NCI-H2227 treated with DMSO at 0.1 percent for 48 hours (cell line): ENCODE measurements around the gene EML6.
"Not testable (repeated sequence)": the region's sequence is repeated elsewhere in the genome, so short reads cannot be mapped to it uniquely, and the experiment has no call there.

Experiments used
- DNase-seq: peaks from one replicate; lab custom pipeline; 2025; lab: John Stamatoyannopoulos, UW

The EML6 gene

GRCh38 chr2:54723131-54723995, at the start of gene EML6:
EML6 (plus strand) TSS chr2:54723662; CDS start chr2:54725062, 1,400 bp downstream.
- peak; percentile 97 for DNase-seq

GRCh38 chr2:54675281-54675680, 48.2 kb upstream of the EML6 start:
- DNase-seq, result no peak

GRCh38 chr2:54675738-54676137, 47.7 kb upstream of the EML6 start:
- no peak for DNase-seq

- DNase-seq, result no peak
These were observed 46.8 kb upstream of the EML6 start for GRCh38 chr2:54676656-54677055.

- DNase-seq, result no peak
These were observed 45.8 kb upstream of the EML6 start for GRCh38 chr2:54677476-54678265.

GRCh38 chr2:54678719-54679118, 44.7 kb upstream of the EML6 start:
- DNase-seq, result no peak

DNA sequence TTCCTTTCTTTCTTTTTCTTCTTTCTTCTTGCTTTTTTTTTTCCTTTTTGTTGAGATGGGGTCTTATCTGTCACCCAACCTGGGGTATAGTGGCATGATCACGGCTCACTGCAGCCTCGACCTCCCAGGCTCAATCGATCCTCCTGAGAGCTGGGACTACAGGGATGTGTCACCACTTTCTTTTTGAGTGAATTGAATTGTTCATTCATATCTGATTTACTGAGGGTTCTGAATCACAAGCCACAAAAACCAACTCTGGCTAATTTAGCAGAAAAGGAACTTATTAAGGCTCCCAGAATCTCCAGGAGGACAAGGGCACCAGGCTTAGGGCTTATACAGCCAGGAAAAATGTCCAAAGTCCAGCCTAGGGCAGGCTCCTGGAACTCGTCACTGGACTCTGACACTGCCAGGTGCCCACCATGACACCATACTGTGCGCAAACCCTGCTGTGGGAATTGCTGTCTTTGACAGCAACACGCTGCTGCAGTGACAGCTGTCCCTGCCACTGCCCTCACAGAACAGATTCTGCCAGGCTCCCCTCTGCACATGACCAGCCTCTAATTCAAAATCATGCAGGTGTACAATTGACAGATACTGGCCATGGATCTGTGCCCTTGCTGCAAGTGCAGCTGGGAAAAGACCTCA, 42.9 kb upstream of the EML6 start:
- no peak for DNase-seq

DNA sequence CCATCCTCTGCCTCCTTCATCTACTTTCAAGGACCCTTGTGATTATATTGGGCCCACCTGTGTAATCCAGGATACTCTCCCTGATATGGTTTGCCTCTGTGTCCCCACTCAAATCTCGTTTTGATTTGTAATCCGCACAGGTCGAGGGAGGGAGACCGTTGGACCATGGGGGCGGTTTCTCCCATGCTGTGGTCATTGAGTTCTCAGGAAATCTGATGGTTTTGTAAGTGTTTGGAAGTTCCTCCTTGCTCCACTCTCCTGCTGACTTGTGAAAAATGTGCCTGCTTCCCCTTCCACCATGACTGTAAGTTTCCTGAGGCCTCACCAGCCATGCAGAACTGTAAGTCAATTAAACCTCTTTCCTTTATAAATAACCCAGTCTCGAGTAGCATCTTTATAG, 42.0 kb upstream of the EML6 start:
- DNase-seq, result no peak

DNA sequence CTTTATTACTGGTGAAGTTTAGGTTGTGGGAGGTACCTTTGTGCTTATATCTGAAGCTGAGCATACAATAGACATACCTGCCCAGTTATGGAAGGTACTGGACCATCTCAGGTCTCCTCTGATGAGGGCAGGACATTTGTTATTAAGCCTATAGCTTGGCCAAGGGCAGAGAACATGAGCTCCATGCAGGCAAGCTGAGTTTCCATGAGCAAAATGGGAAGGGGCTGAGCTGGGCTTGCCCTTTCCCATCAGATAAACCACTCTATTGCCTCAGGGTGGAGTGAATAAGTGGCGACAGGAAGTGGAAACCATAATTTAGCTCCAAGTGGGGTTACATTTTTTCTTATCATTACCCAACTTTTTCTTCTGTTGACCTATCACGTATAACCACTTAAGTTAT, 39.9 kb upstream of the EML6 start:
- no peak for DNase-seq

DNA sequence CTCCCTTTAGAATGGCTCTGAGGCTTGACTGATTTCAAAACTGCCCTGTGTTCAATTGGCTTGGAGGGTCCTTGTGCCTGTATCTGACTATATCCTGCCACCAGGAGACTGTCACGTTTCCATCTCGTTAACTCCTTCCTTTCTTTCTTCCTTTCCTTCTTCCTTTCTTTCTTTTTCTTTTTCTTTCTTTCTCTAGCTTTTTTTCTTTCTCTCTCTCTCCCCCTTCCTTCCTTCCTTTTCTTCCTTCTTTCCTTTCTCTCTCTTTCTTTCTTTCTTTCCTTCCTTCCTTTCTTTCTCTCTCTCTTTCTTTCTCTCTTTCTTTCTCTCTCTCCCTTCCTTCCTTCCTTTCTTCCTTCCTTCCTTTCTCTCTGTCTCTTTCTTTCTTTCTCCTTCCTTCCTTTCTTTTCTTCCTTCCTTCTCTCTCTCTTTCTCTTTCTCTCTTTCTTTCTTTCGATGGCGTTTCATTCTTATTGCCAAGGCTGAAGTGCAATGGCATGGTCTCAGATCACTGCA, 38.1 kb upstream of the EML6 start:
- no peak for DNase-seq

- DNase-seq, result no peak
These were observed 35.8 kb upstream of the EML6 start for GRCh38 chr2:54687595-54688152.

DNA sequence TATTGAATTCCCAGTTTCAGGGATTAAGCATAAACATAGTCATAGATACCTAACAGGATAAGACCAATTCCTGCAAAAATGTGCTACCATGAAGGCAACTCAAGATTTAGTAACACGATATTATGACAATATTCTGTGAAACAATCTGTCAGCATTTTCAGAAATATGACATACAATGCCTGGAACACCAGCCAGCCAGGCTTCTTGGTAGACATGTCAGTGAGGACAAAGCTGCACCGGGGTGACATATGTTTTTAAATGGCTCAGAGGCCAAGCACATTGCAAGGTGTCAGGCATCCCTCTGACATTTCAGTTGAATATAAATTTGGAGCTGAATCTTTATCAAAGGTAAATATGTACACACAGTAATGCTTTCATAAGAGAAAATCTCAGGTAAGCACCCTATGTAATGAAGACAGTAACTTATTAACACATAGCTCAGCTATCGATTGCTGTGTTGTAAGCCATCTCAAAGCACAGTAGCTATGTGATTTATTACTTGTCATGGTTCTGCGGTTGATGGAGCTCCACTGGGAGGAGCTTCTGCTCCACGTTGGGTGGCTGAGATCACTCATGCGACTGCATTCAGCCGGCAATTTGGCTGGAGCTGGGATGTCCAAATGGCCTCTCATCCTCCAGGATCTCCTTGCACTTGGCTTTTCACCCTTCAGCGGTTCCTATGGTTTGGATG, 31.9 kb upstream of the EML6 start:
- peak; percentile 21 for DNase-seq

GRCh38 chr2:54692556-54692955, 30.9 kb upstream of the EML6 start:
- DNase-seq, result no peak

DNA sequence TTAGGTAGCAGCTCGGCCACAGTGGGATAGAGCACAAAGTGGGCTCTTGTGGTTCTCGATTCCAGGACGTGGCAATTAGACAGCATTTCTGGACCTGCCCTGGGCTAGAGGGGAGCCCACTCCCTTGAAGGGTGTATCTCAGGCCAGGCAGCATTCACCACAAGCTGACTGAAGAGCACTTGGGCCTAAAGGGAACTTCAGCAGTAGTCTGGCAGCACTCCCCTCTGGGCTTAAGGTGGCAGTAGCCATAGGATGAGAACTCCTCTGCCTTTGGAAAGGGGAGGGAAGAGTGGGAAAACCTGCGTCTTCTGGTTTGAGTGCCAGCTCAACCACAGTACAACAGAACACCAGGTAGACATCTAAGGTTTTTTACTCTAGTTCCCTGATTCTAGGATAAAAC, 28.1 kb upstream of the EML6 start:
- no peak for DNase-seq

DNA sequence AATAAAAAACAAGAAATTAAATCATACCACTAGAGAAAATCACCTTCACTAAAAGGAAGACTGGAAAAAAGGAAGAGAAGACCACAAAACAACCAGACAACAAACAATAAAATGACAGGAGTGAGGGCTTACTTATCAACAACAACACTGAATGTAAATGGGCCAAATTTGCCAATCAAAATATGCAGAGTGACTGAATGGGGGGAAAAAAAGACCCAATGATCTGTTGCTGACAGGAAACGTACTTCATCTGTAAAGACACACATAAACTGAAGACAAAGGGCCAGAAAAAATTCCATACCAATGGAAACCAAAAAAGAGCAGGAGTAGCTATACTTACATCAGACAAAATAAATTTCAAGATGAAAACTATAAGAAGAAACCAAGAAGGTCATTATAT, 25.5 kb upstream of the EML6 start:
- no peak for DNase-seq

DNA sequence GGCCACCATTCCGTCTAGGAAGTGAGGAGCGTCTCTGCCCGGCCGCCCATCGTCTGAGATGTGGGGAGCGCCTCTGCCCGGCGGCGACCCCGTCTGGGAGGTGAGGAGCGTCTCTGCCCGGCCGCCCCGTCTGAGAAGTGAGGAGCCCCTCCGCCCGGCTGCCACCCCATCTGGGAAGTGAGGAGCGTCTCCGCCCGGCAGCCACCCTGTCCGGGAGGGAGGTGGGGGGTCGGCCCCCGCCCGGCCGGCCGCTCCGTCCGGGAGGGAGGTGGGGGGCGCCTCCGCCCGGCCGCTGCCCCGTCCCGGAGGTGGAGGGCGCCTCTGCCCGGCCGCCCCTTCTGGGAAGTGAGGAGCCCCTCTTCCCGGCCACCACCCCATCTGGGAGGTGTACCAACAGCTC, 24.5 kb upstream of the EML6 start:
- DNase-seq, result not testable (repeated sequence)

- DNase-seq, result no peak
These were observed 23.8 kb upstream of the EML6 start for GRCh38 chr2:54699665-54700064.

DNA sequence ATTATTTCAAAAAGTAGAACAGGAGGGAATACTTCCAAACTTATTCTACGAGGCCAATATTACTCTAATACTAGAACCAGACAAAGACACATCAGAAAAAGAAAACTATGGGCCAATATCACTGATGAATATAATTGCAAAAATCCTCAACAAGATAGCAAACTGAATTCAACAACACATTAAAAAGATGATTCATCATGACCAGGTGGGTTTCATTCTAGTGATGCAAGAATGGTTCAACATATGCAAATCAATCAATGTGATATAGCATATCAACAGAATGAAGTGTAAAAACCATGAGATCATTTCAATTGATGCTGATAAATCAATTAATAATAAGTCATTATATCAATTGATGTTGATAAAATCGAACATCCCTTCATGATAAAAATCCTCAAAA, 22.4 kb upstream of the EML6 start:
- DNase-seq, result no peak

DNA sequence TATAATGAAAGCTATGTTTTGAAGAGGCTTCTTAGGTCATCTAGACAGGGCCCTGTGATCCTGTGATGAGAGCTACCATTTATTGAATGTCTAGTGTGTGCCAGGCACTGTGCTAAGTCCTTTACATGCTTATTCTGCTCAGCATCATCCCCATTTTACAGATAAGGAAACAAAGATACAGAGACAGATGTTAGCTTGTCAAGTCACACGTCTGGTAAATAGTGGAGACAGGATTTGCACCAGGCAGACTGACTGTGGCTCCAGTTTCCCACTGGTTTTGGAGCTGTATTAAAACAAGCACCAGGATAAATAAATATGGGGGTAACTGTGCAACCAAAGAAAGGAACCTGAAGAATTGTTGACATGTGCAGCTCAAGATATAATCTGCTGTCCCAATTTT, 19.2 kb upstream of the EML6 start:
- DNase-seq, result no peak

- peak; percentile 30 for DNase-seq
These were observed 18.5 kb upstream of the EML6 start for GRCh38 chr2:54704688-54705605.

GRCh38 chr2:54706622-54707021, 16.8 kb upstream of the EML6 start:
- DNase-seq, result no peak
